ENCODE results near the gene GPR160.

DNA sequence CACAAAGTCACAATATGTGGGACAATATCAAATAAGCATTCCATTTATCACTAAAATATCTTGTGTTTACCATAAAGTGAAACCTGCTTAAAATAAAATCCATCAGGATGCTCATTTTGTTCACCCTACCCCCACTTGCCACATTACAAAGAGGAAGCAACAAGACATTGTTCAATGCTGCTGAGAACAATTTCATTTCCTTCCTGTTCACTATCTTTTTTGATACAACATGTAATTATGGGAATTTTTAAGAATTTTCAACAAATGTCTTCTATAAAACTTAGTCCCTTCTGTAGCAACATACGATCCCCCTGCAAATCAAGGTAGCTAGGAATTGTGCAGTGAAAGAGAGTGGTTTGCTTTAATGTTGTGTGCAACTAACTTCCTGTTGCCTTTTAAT lies 34.9 kb upstream of the GPR160 start:
- TF ChIP-seq GATA3 (IDR thresholded peaks at IDR 0.05; ENCODE audit: low read depth, low read length) (no peak), GATA2 (IDR thresholded peaks at IDR 0.05; ENCODE audit: low read depth, low read length) (no peak)

All from SH-SY5Y (cell line).